IMR-90 (cell line): ENCODE measurements around the gene LIN52. TPM values are rescaled to one million over a fixed set of nuclear protein-coding genes. Genes with fewer than 3 reads are reported as not detected.

Source experiments
- ATAC-seq: fragments of 200-7000 bp; cut with Tn5 transposase; 2 replicates; pipeline ENCODE4 v1.9.1; 2020; ENCODE audit warnings: low read depth, mild to moderate bottlenecking, moderate library complexity
- BruUV-seq: library from RNA; stranded (reverse); fragments of 400-500 nt; replicated peaks from 2 replicates; lab custom pipeline; 2021; lab: Mats Ljungman, UMichigan
- CTCF ChIA-PET: fragments of 300-600 bp; formaldehyde crosslinking; extraction: SDS; loops from one replicate; lab custom pipeline; 2021; ENCODE audit warnings: antibody characterized with exemption; lab: Yijun Ruan, JAX
- POLR2A ChIA-PET: fragments of 300-600 bp; sonication (Branson Sonifier 250); formaldehyde crosslinking; loops from one replicate; lab custom pipeline; 2022; ENCODE audit warnings: antibody characterized with exemption; ENCODE audit not compliant: unreplicated experiment; lab: Charles Lee
- DNase-seq: peaks from one replicate; pipeline ENCODE4 v3.0.0; 2013
- H2AFZ ChIP-seq: replicated peaks from 2 replicates; pipeline ENCODE3; 2013; ENCODE audit warnings: low read length, mild to moderate bottlenecking; ENCODE audit not compliant: poor library complexity
- H2AK5ac ChIP-seq: 2 replicates; pipeline ENCODE4 v1.6.1; 2013; ENCODE audit warnings: low read depth, low read length, inconsistent platforms
- H2AK9ac ChIP-seq: replicated peaks from 2 replicates; pipeline ENCODE3; 2013; ENCODE audit warnings: mild to moderate bottlenecking, low read depth, low read length, moderate library complexity; ENCODE audit not compliant: poor library complexity
- H2BK120ac ChIP-seq: 2 replicates; pipeline ENCODE4 v1.6.1; 2013; ENCODE audit warnings: low read depth, low read length, inconsistent platforms
- H2BK15ac ChIP-seq: 3 replicates; pipeline ENCODE4 v1.6.1; 2013; ENCODE audit warnings: low read depth, low read length, inconsistent platforms
- H2BK20ac ChIP-seq: 2 replicates; pipeline ENCODE4 v1.6.1; 2013; ENCODE audit warnings: low read depth, mild to moderate bottlenecking, inconsistent platforms, low read length, moderate library complexity
- H2BK5ac ChIP-seq: 2 replicates; pipeline ENCODE4 v1.6.1; 2013; ENCODE audit warnings: mild to moderate bottlenecking, low read depth, low read length, inconsistent platforms; ENCODE audit not compliant: poor library complexity, severe bottlenecking
- H3K14ac ChIP-seq: replicated peaks from 2 replicates; pipeline ENCODE4 v1.6.1; 2013; ENCODE audit warnings: low read depth, low read length, inconsistent platforms
- H3K18ac ChIP-seq: 2 replicates; pipeline ENCODE4 v1.6.1; 2013; ENCODE audit warnings: low read depth, low read length, control low read depth
- H3K23ac ChIP-seq: 2 replicates; pipeline ENCODE4 v1.6.1; 2013; ENCODE audit warnings: low read depth, low read length, inconsistent platforms
- H3K27ac ChIP-seq: 2 replicates; pipeline ENCODE4 v1.5.1; 2013; ENCODE audit warnings: mild to moderate bottlenecking, control low read depth, low read length; ENCODE audit not compliant: insufficient read depth
- H3K27me3 ChIP-seq: 2 replicates; pipeline ENCODE4 v1.6.1; 2013; ENCODE audit warnings: low read length; ENCODE audit not compliant: control insufficient read depth, insufficient read depth
- H3K36me3 ChIP-seq: 2 replicates; pipeline ENCODE4 v1.6.1; 2013; ENCODE audit warnings: low read length, mixed read lengths; ENCODE audit not compliant: control insufficient read depth, insufficient read depth
- H3K4ac ChIP-seq: 2 replicates; pipeline ENCODE4 v1.6.1; 2013; ENCODE audit warnings: low read depth, low read length, inconsistent platforms
- H3K4me1 ChIP-seq: 2 replicates; pipeline ENCODE4 v1.6.1; 2013; ENCODE audit warnings: low read length, mixed read lengths; ENCODE audit not compliant: control insufficient read depth, insufficient read depth
- H3K4me2 ChIP-seq: 2 replicates; pipeline ENCODE4 v1.6.1; 2013; ENCODE audit warnings: low read depth, mild to moderate bottlenecking, control low read depth, low read length, moderate library complexity
- H3K4me3 ChIP-seq: 2 replicates; pipeline ENCODE4 v1.5.1; 2013; ENCODE audit warnings: low read depth, mild to moderate bottlenecking, control low read depth, low read length, moderate library complexity; ENCODE audit not compliant: insufficient read depth
- H3K56ac ChIP-seq: 2 replicates; pipeline ENCODE4 v1.6.1; 2013; ENCODE audit warnings: low read length, inconsistent platforms; ENCODE audit not compliant: insufficient read depth; ENCODE audit errors: extremely low read depth
- H3K79me1 ChIP-seq, 2 experiments: 2 replicates each; pipeline ENCODE4 v1.6.1; 2013; ENCODE audit warnings: low read length in 2 of 2, inconsistent platforms in 1 of 2, low read depth in 1 of 2
- H3K9ac ChIP-seq: 2 replicates; pipeline ENCODE4 v1.6.1; 2013; ENCODE audit warnings: low read depth, low read length, control low read depth
- H3K9me1 ChIP-seq: 2 replicates; pipeline ENCODE4 v1.6.1; 2013; ENCODE audit warnings: low read length, inconsistent platforms; ENCODE audit not compliant: insufficient read depth
- H3K9me3 ChIP-seq: 2 replicates; pipeline ENCODE4 v1.6.1; 2013; ENCODE audit warnings: low read length; ENCODE audit not compliant: control insufficient read depth, insufficient read depth
- H4K20me1 ChIP-seq: 2 replicates; pipeline ENCODE4 v1.6.1; 2013; ENCODE audit warnings: low read length, inconsistent platforms; ENCODE audit not compliant: insufficient read depth
- H4K5ac ChIP-seq: 2 replicates; pipeline ENCODE4 v1.6.1; 2013; ENCODE audit warnings: mild to moderate bottlenecking, low read depth, low read length, control low read depth
- H4K8ac ChIP-seq, 2 experiments: 2 replicates each; pipeline ENCODE4 v1.6.1; 2013; ENCODE audit warnings: low read depth in 2 of 2, low read length in 2 of 2, control low read depth in 1 of 2, inconsistent platforms in 1 of 2
- H4K91ac ChIP-seq: 2 replicates; pipeline ENCODE4 v1.6.1; 2013; ENCODE audit warnings: low read depth, low read length, inconsistent platforms; ENCODE audit not compliant: insufficient read depth
- BHLHE40 ChIP-seq: fragments of 150-350 bp; IDR thresholded peaks from 2 replicates; pipeline ENCODE4 v1.6.1; 2016; ENCODE audit warnings: mild to moderate bottlenecking, low read depth, low read length
- CEBPB ChIP-seq: IDR thresholded peaks from 2 replicates; pipeline ENCODE4 v1.6.1; 2012; ENCODE audit warnings: low read depth, low read length, improper control_type of control experiment
- CHD1 ChIP-seq: IDR thresholded peaks from 2 replicates; pipeline ENCODE4 v1.6.1; 2012; ENCODE audit warnings: low read depth, low read length, improper control_type of control experiment
- MAFK ChIP-seq: IDR thresholded peaks from 2 replicates; pipeline ENCODE4 v1.6.1; 2012; ENCODE audit warnings: low read depth, low read length, improper control_type of control experiment
- MAZ ChIP-seq: IDR thresholded peaks from 2 replicates; pipeline ENCODE4 v1.6.1; 2012; ENCODE audit warnings: low read depth, mild to moderate bottlenecking, low read length, improper control_type of control experiment, moderate library complexity, borderline replicate concordance
- MXI1 ChIP-seq: IDR thresholded peaks from 2 replicates; pipeline ENCODE4 v1.6.1; 2012; ENCODE audit warnings: low read depth, mild to moderate bottlenecking, low read length, moderate library complexity, borderline replicate concordance
- RCOR1 ChIP-seq: IDR thresholded peaks from 2 replicates; pipeline ENCODE4 v1.6.1; 2012; ENCODE audit warnings: mild to moderate bottlenecking, low read length, improper control_type of control experiment; ENCODE audit not compliant: insufficient replicate concordance
- WGBS, 2 experiments: methylation state at CpG; one replicate each; pipeline versions ENCODE4 v1.1.5 to v1.1.7; 2013; ENCODE audit warnings: missing lambda C conversion rate in 2 of 2; ENCODE audit not compliant: insufficient read length in 1 of 2; ENCODE audit errors: extremely low coverage in 2 of 2; 5-methylcytosine and 5-hydroxymethylcytosine counted together
- dilution Hi-C: fragments of 300-500 bp; cut with HindIII; formaldehyde crosslinking; loops from one replicate; pipeline ENCODE4 v1.14.3; 2018; ENCODE audit warnings: low sequenced_read_pairs; ENCODE audit not compliant: unreplicated experiment
- in situ Hi-C: fragments of 300-500 bp; cut with MboI; formaldehyde crosslinking; loops from 3 replicates; pipeline ENCODE4 v1.14.3; 2019; ENCODE audit warnings: low sequenced_read_pairs, inconsistent platforms, mixed read lengths
- intact Hi-C: fragments of 100-400 bp; cut with micrococcal nuclease; formaldehyde crosslinking; loops from 2 replicates; pipeline ENCODE4 v1.10.0; 2022
- polyA plus RNA-seq, 3 experiments: library from polyadenylated mRNA; depleted of rRNA; stranded (reverse); fragments of >200 nt; gene quantifications; 2 replicates each; pipeline ENCODE4 v1.2.3, GENCODE V29; 2012; ENCODE audit warnings: low replicate concordance in 1 of 3
- total RNA-seq: library from RNA; depleted of rRNA; stranded (reverse); fragments of >200 nt; gene quantifications from 2 replicates; pipeline ENCODE4 v1.2.3, GENCODE V29; 2012

The LIN52 gene
- total and polyA plus RNA-seq, 2 of the 4 experiments (the other 2 are of a cell fraction): 6.1 to 11.5 TPM

GRCh38 chr14:74203639-74204038 is 118.9 kb downstream of the LIN52 start:
- no peak for TF ChIP-seq CHD1
- TF ChIP-seq MXI1: no peak
- no peak for TF ChIP-seq MAFK
- no peak for TF ChIP-seq MAZ
- TF ChIP-seq CEBPB: no peak
- TF ChIP-seq BHLHE40: no peak
- no peak for TF ChIP-seq RCOR1
- H2BK120ac ChIP-seq: no peak overlapping the region
- H3K56ac ChIP-seq: no peak overlapping the region
- H2BK5ac ChIP-seq: no peak overlapping the region
- no CpG with 5 or more reads among the region's 8 CpGs for WGBS, 2 experiments
- ChIA-PET CTCF (no interaction called here), POLR2A (no interaction called here)
- ATAC-seq: no peak
- H3K9me3 ChIP-seq: no peaks in the 10 kb centered on the region
- H2BK20ac ChIP-seq: no peak overlapping the region
- intact Hi-C loops: no loop called here
- no peak overlapping the region for H3K18ac ChIP-seq
- no peak for DNase-seq
- no peak overlapping the region for H3K14ac ChIP-seq
- in situ Hi-C loops: no loop called here
- no peak overlapping the region for H2BK15ac ChIP-seq
- H3K79me1 ChIP-seq: no peaks in the 10 kb centered on the region
- H4K8ac ChIP-seq: no peak overlapping the region
- H3K23ac ChIP-seq: no peak overlapping the region
- H2AK5ac ChIP-seq: no peak overlapping the region
- H3K4ac ChIP-seq: no peak overlapping the region
- no peaks in the 10 kb centered on the region for H3K4me1 ChIP-seq
- H3K9me1 ChIP-seq: peaks cover 3% of the 10 kb centered on the region; the same call in 1 of the 2 replicates
- H4K91ac ChIP-seq: no peak overlapping the region
- H3K4me2 ChIP-seq: no peak overlapping the region
- H3K36me3 ChIP-seq: peaks cover 12% of the 10 kb centered on the region
- H3K27ac ChIP-seq: no peak overlapping the region
- H2AFZ ChIP-seq: no peak overlapping the region
- H3K27me3 ChIP-seq: peaks cover 3% of the 10 kb centered on the region; the same call in 1 of the 2 replicates
- no peak overlapping the region for H4K5ac ChIP-seq
- BruUV-seq: no TSS peak
- dilution Hi-C loops: no loop called here
- no peak overlapping the region for H3K4me3 ChIP-seq
- no peak overlapping the region for H3K9ac ChIP-seq
- H2AK9ac ChIP-seq: no peak overlapping the region
- no peaks in the 10 kb centered on the region for H4K20me1 ChIP-seq
